Effector memory CD4-positive, alpha-beta T cell (primary cell): ENCODE measurements around the gene OR2V1.
"Not testable (repeated sequence)": the region's sequence is repeated elsewhere in the genome, so short reads cannot be mapped to it uniquely, and the experiment has no call there.

Source experiments
- DNase-seq, 3 donors: peaks; one replicate each; pipeline ENCODE4 v3.0.0-alpha.2; 2020
- H3K27ac ChIP-seq: 2 replicates; pipeline ENCODE4 v1.7.0; 2013; ENCODE audit warnings: mild to moderate bottlenecking, low read length, moderate library complexity; ENCODE audit not compliant: insufficient read depth, poor library complexity, severe bottlenecking
- H3K27me3 ChIP-seq: replicated peaks from 2 replicates; pipeline ENCODE4 v1.7.0; 2013; ENCODE audit warnings: mild to moderate bottlenecking, low read length; ENCODE audit not compliant: insufficient read depth, control insufficient read depth, poor library complexity, severe bottlenecking
- H3K36me3 ChIP-seq: 2 replicates; pipeline ENCODE4 v1.7.0; 2013; ENCODE audit warnings: mild to moderate bottlenecking, low read length, moderate library complexity; ENCODE audit not compliant: control insufficient read depth, insufficient read depth
- H3K4me1 ChIP-seq: 2 replicates; pipeline ENCODE4 v1.7.0; 2013; ENCODE audit warnings: low read length, mild to moderate bottlenecking; ENCODE audit not compliant: control insufficient read depth, insufficient read depth, poor library complexity, severe bottlenecking
- H3K4me3 ChIP-seq: 2 replicates; pipeline ENCODE4 v1.7.0; 2013; ENCODE audit warnings: low read length, low read depth, mild to moderate bottlenecking; ENCODE audit not compliant: insufficient read depth, poor library complexity, severe bottlenecking
- H3K9me3 ChIP-seq: 2 replicates; pipeline ENCODE4 v1.7.0; 2013; ENCODE audit warnings: mild to moderate bottlenecking, low read length, moderate library complexity; ENCODE audit not compliant: control insufficient read depth

The OR2V1 gene

DNA sequence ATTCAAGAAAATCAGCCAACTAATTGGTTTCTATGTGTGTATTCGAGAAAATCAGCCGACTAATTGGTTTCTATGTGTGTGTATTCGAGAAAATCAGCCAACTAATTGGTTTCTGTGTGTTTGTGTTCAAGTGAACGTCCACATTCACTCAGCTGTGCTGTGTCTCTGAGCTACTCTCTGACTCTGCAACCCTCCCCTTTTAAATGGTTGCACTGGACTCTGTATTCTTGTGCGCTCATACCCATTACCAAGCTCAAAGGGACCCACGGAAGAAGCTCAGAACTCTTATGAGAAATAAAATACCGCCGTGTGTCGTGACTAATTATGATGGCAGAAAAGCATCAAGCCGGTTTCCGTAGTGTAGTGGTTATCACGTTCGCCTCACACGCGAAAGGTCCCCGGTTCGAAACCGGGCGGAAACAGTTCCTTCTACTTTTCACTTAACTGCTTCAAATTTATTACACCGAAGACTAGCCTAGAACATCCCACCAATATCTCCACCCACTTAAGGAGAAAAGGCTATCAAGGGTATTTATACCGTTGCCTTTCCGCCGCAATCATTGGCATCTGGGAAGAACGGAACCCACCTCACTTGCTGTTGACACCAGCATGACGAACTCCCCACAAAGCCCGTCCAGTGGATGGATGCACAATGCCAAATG is 34.1 kb downstream of the OR2V1 start:
- not testable (repeated sequence) for H3K9me3 ChIP-seq, H3K36me3 ChIP-seq, H3K27ac ChIP-seq, H3K4me1 ChIP-seq, DNase-seq, H3K4me3 ChIP-seq
- peaks cover 16% of the 10 kb centered on the region for H3K27me3 ChIP-seq

GRCh38 chr5:181095162-181095561 is 35.8 kb downstream of the OR2V1 start:
- peaks cover 14% of the 10 kb centered on the region for H3K27me3 ChIP-seq
- not testable (repeated sequence) for H3K4me3 ChIP-seq, H3K27ac ChIP-seq, H3K4me1 ChIP-seq, DNase-seq, H3K9me3 ChIP-seq, H3K36me3 ChIP-seq

- Histone ChIP-seq H3K27me3 (no peaks in the 10 kb centered on the region), H3K27ac (no peak overlapping the region), H3K36me3 (no peaks in the 10 kb centered on the region), H3K9me3 (no peaks in the 10 kb centered on the region), H3K4me3 (no peak overlapping the region), H3K4me1 (no peaks in the 10 kb centered on the region)
- DNase-seq = no peak
Measured at GRCh38 chr5:181092428-181092827, 38.5 kb downstream of the OR2V1 start.

- Histone ChIP-seq H3K4me3 (no peak overlapping the region), H3K27ac (no peak overlapping the region), H3K36me3 (no peaks in the 10 kb centered on the region), H3K27me3 (no peaks in the 10 kb centered on the region), H3K9me3 (no peaks in the 10 kb centered on the region), H3K4me1 (no peaks in the 10 kb centered on the region)
- no peak for DNase-seq
Measured at GRCh38 chr5:181088289-181088688, 42.7 kb downstream of the OR2V1 start.

- DNase-seq = no peak
- H3K36me3 ChIP-seq = no peaks in the 10 kb centered on the region
- H3K27me3 ChIP-seq = no peaks in the 10 kb centered on the region
- H3K4me3 ChIP-seq = no peak overlapping the region
- H3K9me3 ChIP-seq = no peaks in the 10 kb centered on the region
- no peak overlapping the region for H3K27ac ChIP-seq
- H3K4me1 ChIP-seq = no peaks in the 10 kb centered on the region
Measured at GRCh38 chr5:181087309-181087708, 43.7 kb downstream of the OR2V1 start.

- no peaks in the 10 kb centered on the region for H3K9me3 ChIP-seq
- H3K27me3 ChIP-seq = no peaks in the 10 kb centered on the region
- no peaks in the 10 kb centered on the region for H3K4me1 ChIP-seq
- no peak overlapping the region for H3K4me3 ChIP-seq
- DNase-seq = no peak
- H3K36me3 ChIP-seq = no peaks in the 10 kb centered on the region
- no peak overlapping the region for H3K27ac ChIP-seq
Measured at GRCh38 chr5:181086884-181087205, 44.1 kb downstream of the OR2V1 start.

DNA sequence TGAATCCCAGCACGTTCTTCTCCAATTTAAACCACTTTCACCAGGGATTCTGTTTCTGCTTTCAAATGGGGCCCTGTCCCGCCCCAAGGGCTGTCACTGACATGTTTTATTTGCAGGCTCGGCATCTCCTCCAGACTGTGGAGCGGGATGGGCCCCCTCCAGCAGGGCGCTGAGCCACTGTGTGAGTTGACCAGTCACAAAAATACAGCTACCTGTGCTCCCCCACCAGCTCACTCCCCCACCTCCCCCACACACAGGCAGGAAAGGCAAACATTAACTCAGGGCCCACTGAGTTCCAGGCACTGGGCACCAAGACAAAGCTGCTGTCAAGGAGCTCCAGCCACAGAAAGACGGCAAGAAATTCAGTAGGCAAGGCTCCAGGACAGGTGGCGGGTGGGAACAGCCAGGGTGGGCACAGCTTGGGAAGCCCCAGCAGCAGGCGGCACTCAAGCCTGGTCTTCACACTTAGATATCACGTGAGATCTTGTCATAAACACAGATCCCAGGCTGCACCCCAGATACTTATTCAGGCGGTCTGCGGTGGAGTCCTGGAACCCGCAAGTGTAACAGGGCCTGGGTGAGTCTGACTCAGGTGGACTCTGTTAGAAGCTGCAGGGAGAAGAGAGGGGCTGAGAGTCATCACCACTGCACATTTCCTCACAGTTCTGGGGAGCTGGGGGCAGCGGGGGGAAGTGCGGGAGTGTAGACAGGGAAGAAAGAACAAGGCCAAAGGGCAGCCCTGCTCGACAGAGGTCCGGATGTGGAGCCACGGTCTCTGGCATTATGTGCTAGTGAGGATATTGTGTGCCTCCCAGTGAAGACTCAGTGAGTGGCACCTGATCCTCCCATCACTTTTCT is 44.7 kb downstream of the OR2V1 start:
- DNase-seq = no peak
- H3K4me3 ChIP-seq = no peak overlapping the region
- no peak overlapping the region for H3K27ac ChIP-seq
- H3K36me3 ChIP-seq = no peaks in the 10 kb centered on the region
- H3K9me3 ChIP-seq = no peaks in the 10 kb centered on the region
- no peaks in the 10 kb centered on the region for H3K27me3 ChIP-seq
- H3K4me1 ChIP-seq = no peaks in the 10 kb centered on the region

DNA sequence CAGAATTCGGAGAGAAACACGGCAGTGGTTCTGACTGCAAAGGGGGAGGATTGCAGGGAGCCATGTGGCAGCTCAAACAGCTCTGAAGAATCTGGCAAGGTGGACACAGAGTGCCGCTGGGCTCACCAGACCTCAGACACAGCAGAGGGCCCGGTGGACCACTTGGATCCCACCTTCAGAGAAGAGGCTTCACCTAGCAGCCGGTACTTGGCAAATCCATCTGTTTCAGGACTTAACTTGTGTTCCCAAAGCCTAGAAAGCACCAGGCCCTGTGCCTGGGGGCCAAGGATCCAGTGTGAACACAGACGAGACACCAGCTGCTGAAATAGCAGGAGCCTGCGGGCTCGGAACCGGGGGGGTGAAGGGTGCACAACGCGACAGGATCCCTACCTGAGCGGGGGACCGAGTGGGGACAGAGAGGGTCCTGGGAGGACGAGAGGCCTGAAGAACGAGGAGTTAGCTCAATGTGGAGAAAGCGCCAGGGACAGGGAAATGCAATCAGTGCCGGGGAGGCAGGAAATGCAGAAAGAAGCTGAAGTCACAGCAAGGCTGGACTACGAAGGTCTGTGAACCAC is 46.3 kb downstream of the OR2V1 start:
- H3K4me1 ChIP-seq = no peaks in the 10 kb centered on the region
- H3K9me3 ChIP-seq = no peaks in the 10 kb centered on the region
- no peaks in the 10 kb centered on the region for H3K36me3 ChIP-seq
- DNase-seq = no peak
- H3K27me3 ChIP-seq = no peaks in the 10 kb centered on the region
- H3K27ac ChIP-seq = no peak overlapping the region
- H3K4me3 ChIP-seq = no peak overlapping the region

DNA sequence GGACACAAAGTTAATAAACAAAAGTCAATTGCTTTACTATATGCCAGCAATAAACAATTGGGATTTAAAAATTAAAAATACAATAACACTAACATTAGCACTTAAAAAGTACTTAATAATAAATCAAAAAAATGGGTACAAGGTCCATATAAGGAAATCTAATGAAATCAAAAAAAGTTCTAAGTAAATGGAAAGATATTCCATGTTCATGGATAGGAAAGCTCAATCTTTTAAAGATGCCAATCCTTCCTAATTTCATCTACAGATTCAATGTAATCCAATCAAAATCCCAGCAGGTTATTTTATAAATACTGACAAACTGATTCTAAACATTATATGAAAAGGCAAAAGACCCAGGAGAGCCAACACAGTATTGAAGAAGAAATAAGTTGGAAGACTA is 49.0 kb downstream of the OR2V1 start:
- Histone ChIP-seq H3K27ac (no peak overlapping the region), H3K27me3 (no peaks in the 10 kb centered on the region), H3K4me3 (no peak overlapping the region), H3K4me1 (no peaks in the 10 kb centered on the region), H3K9me3 (no peaks in the 10 kb centered on the region), H3K36me3 (no peaks in the 10 kb centered on the region)
- no peak for DNase-seq

- DNase-seq = no peak
- H3K27ac ChIP-seq = no peak overlapping the region
Measured at GRCh38 chr5:181076920-181077319, 54.0 kb downstream of the OR2V1 start.

More at GRCh38 chr5:181076920-181077319, 54.0 kb downstream of the OR2V1 start:
- no peak overlapping the region for H3K4me3 ChIP-seq
- no peaks in the 10 kb centered on the region for H3K9me3 ChIP-seq
- H3K4me1 ChIP-seq = no peaks in the 10 kb centered on the region
- no peaks in the 10 kb centered on the region for H3K36me3 ChIP-seq
- H3K27me3 ChIP-seq = no peaks in the 10 kb centered on the region
